Peyer's patch (tissue), 4 donors: Measurements from ENCODE around the gene PRICKLE3. TPM values are rescaled to one million over a fixed set of nuclear protein-coding genes. Genes with fewer than 3 reads are reported as not detected.

ENCODE experiments used
- DNase-seq, 3 donors: peaks; one replicate each; pipeline ENCODE4 v3.0.0-alpha.2; 2017 to 2019
- H3K27ac ChIP-seq, 4 donors: fragments of 200-600 bp; sonication (generic); one replicate each; pipeline ENCODE4 v1.5.1; 2016 to 2019
- H3K27me3 ChIP-seq, 2 donors: fragments of 200-600 bp; sonication (generic); one replicate each; pipeline ENCODE4 v1.5.1; 2019
- H3K36me3 ChIP-seq, 3 donors: fragments of 200-600 bp; sonication (generic); one replicate each; pipeline ENCODE4 v1.5.1; 2016 to 2019
- H3K4me1 ChIP-seq, 4 donors: fragments of 200-600 bp; sonication (generic); one replicate each; pipeline ENCODE4 v1.5.1; 2016 to 2019
- H3K4me3 ChIP-seq, 4 donors: fragments of 200-600 bp; sonication (generic); 1 replicate in 3 of 4; 2 replicates in 1 of 4; pipeline ENCODE4 v1.5.1; 2016 to 2019; ENCODE audit warnings: mild to moderate bottlenecking in 1 of 4
- H3K9me3 ChIP-seq, 4 donors: fragments of 200-600 bp; sonication (generic); one replicate each; pipeline ENCODE4 v1.5.1; 2016 to 2019; ENCODE audit warnings: mild to moderate bottlenecking in 1 of 4
- POLR2A ChIP-seq, 2 donors: fragments of 450-650 bp; IDR thresholded peaks; one replicate each; pipeline ENCODE4 v1.5.1; 2017; ENCODE audit warnings: antibody characterized with exemption in 2 of 2, mild to moderate bottlenecking in 2 of 2, moderate library complexity in 2 of 2
- total RNA-seq, 4 donors: library from RNA; depleted of rRNA; stranded (reverse); fragments of >200 nt; gene quantifications; one replicate each; pipeline ENCODE4 v1.1.0, GENCODE V29; 2016
- TF ChIP-seq, protein P1 (sequence below), 6 experiments: fragments of 450-650 bp in 4 of 6; fragments of 200-600 bp in 2 of 6; sonication (generic) in 1 of 6; IDR thresholded peaks; one replicate each; pipeline ENCODE4 v1.5.1; 2017 to 2019; ENCODE audit warnings: antibody characterized with exemption in 6 of 6, mild to moderate bottlenecking in 3 of 6, moderate library complexity in 1 of 6

Gene PRICKLE3
- total RNA-seq, 4 donors from 2014 or later = 22.5 to 47.0 (median 26.8) TPM

DNA sequence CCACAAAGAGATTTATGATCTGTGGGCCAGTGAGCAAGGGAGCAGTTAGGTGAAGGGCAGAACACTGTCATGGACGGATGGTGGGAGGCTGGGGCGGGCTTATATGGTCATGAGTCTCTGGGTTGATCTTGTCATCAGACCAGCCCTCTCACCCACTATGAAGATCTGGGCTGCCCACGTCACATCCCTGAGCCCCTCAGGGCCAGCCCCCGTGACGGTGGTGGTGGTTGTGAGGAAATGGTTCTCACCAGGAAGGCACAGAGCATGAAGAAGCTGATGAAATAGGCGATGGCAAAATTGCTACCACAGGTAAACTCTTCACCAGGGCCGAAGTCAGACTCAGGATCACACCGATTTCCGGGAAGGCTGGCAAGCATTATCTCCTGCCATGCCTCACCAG, 24.9 kb upstream of the PRICKLE3 start:
- H3K4me1 ChIP-seq = no peaks in the 10 kb centered on the region
- TF ChIP-seq POLR2A (IDR thresholded peaks at IDR 0.05) = no peak
- TF ChIP-seq, protein P1, sequence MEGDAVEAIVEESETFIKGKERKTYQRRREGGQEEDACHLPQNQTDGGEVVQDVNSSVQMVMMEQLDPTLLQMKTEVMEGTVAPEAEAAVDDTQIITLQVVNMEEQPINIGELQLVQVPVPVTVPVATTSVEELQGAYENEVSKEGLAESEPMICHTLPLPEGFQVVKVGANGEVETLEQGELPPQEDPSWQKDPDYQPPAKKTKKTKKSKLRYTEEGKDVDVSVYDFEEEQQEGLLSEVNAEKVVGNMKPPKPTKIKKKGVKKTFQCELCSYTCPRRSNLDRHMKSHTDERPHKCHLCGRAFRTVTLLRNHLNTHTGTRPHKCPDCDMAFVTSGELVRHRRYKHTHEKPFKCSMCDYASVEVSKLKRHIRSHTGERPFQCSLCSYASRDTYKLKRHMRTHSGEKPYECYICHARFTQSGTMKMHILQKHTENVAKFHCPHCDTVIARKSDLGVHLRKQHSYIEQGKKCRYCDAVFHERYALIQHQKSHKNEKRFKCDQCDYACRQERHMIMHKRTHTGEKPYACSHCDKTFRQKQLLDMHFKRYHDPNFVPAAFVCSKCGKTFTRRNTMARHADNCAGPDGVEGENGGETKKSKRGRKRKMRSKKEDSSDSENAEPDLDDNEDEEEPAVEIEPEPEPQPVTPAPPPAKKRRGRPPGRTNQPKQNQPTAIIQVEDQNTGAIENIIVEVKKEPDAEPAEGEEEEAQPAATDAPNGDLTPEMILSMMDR (IDR thresholded peaks at IDR 0.05) = no peak
- no peaks in the 10 kb centered on the region for H3K9me3 ChIP-seq
- no peak overlapping the region for H3K4me3 ChIP-seq
- H3K36me3 ChIP-seq = no peaks in the 10 kb centered on the region
- H3K27ac ChIP-seq = no peak overlapping the region
- no peak for DNase-seq
- H3K27me3 ChIP-seq = no peaks in the 10 kb centered on the region

DNA sequence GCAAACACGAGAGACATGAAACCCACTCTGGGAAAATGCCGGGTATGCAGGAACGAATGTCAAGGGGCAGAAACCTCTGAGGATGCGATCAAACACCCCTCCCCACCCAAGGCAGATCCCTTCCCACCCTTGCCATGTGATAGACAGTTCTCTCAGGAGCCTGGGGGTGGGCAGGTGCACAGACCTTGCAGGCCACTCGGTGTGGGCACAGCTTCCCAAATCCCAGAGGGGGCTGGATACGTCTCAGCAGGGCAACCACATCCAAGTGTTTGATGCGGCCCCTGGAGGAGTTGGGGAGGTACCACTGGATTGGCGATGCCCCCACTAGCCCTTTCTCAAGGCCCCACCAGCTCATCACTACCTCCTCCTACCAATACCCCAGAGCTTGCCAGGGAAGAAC, 24.2 kb upstream of the PRICKLE3 start:
- TF ChIP-seq, protein P1 (IDR thresholded peaks at IDR 0.05) = no peak
- TF ChIP-seq POLR2A (IDR thresholded peaks at IDR 0.05) = no peak
- Histone ChIP-seq H3K4me1 (no peaks in the 10 kb centered on the region), H3K9me3 (no peaks in the 10 kb centered on the region), H3K36me3 (no peaks in the 10 kb centered on the region), H3K27ac (no peak overlapping the region), H3K27me3 (no peaks in the 10 kb centered on the region), H3K4me3 (no peak overlapping the region)
- DNase-seq = no peak

DNA sequence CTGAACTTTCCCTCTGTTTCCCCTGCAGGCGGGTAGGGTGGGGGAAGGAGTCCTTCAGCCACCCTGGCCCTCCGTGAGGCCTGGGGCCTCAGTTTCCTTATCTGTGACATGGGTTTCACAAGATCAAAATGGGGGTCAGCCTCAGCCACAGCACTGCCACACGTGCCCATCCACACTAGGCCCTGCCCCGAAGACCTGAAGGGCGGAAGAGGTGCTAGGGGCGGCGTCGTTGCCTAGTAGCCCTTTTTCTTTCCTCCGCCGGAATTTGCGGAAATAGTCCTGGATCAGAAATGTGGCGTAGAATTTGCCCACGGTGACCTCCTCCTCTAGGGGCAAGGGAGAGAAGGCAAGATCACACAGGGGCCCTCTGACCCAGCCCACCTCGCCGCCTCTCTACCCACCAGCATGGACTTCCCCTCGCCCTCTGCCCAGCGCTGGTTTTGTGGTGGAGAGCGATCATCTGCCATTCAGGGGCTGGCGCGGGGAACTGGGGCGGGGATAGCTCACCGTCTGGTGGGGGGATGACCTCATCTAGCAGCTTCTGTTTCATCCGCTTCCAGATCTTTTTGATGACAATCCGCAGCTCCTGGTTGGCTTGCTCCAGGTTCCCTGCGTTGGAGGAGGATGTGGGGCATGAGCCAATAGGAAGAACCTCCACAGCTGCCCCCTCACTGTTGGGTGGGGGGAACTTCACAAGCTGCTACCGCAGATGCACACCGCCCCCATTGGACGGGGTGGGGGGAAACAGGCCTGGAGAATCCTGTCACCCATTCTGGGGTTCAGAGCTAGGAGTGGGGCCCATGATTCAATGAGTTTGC, 23.5 kb upstream of the PRICKLE3 start:
- DNase-seq = no peak
- H3K27ac ChIP-seq = no peak overlapping the region
- H3K27me3 ChIP-seq = no peaks in the 10 kb centered on the region
- no peak overlapping the region for H3K4me3 ChIP-seq
- no peaks in the 10 kb centered on the region for H3K4me1 ChIP-seq
- H3K9me3 ChIP-seq = no peaks in the 10 kb centered on the region
- no peaks in the 10 kb centered on the region for H3K36me3 ChIP-seq
- TF ChIP-seq, protein P1 (IDR thresholded peaks at IDR 0.05) = no peak
- TF ChIP-seq POLR2A (IDR thresholded peaks at IDR 0.05) = no peak

DNA sequence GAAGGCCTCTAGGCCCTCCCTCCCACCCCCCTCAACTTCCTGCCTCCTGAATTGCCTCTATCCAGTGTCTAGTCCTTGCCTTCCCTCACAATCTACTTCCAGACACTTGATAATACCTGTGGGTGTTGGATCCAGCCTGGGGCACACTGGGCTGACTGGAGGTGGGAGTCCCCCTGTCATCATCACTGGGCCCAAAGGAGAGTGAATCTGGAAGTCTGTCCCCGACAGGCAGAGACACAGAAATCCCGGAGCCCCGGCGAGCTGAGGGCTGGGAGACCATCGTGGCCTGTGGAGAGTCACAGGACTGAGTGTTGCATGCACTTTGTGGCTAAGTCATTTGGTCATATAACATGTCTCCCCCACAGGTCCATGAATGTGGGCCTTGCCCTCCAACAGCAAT, 22.2 kb upstream of the PRICKLE3 start:
- Histone ChIP-seq H3K27me3 (no peaks in the 10 kb centered on the region), H3K4me1 (no peaks in the 10 kb centered on the region), H3K9me3 (no peaks in the 10 kb centered on the region), H3K36me3 (no peaks in the 10 kb centered on the region), H3K27ac (no peak overlapping the region), H3K4me3 (no peak overlapping the region)
- DNase-seq = no peak
- TF ChIP-seq, protein P1 (IDR thresholded peaks at IDR 0.05) = no peak
- no peak for TF ChIP-seq POLR2A (IDR thresholded peaks at IDR 0.05)

DNA sequence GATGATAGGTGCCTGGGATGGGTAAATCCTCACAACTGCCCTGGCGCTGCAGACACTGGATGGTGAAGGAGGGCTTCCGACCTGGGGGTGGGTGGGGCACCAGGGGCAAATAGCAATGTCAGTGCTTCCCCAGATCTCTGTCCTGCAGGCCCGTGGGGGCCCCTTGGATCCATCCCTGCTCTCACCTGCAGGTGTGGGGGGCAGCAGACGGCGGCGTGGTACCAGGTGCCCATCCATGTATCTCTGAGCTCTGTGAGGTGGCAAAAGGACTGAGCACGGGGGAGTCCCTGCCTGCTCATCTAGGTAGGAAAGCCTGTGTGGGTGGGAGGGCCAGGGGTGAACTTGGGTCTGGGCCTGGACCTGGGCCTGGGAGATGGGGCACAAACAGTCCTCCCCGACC, 20.4 kb upstream of the PRICKLE3 start:
- H3K27ac ChIP-seq = no peak overlapping the region
- no peak for DNase-seq
- H3K36me3 ChIP-seq = no peaks in the 10 kb centered on the region
- no peaks in the 10 kb centered on the region for H3K4me1 ChIP-seq
- no peaks in the 10 kb centered on the region for H3K27me3 ChIP-seq
- no peak for TF ChIP-seq POLR2A (IDR thresholded peaks at IDR 0.05)
- TF ChIP-seq, protein P1 (IDR thresholded peaks at IDR 0.05) = no peak
- H3K4me3 ChIP-seq = no peak overlapping the region
- no peaks in the 10 kb centered on the region for H3K9me3 ChIP-seq
